Body of pancreas (tissue), 4 donors: Measurements from ENCODE around the gene RNGTT. TPM values are rescaled to one million over a fixed set of nuclear protein-coding genes. Genes with fewer than 3 reads are reported as not detected.

Experiments used
- ATAC-seq: fragments of 150-250 bp; one replicate; pipeline ENCODE4 v1.9.1; 2016
- DNase-seq, 4 donors: peaks; one replicate each; pipeline ENCODE4 v3.0.0-alpha.2; 2019
- H3K27ac ChIP-seq, 4 donors: fragments of 200-600 bp; sonication (generic); 1 replicate in 3 of 4; 2 replicates in 1 of 4; pipeline versions ENCODE4 v1.5.1 to v1.6.1; 2016 to 2019; ENCODE audit warnings: mild to moderate bottlenecking in 1 of 4, mixed read lengths in 1 of 4, moderate library complexity in 1 of 4
- H3K27me3 ChIP-seq, 2 donors: fragments of 200-600 bp; sonication (generic); one replicate each; pipeline ENCODE4 v1.6.0; 2016; ENCODE audit warnings: mild to moderate bottlenecking in 1 of 2
- H3K36me3 ChIP-seq, 2 donors: fragments of 200-600 bp; sonication (generic); replicated peaks in 1 of 2; 2 replicates each; pipeline ENCODE4 v1.5.1; 2016; ENCODE audit warnings: low read depth in 2 of 2; ENCODE audit not compliant: insufficient read depth in 1 of 2
- H3K4me1 ChIP-seq: fragments of 200-600 bp; sonication (generic); one replicate; pipeline ENCODE4 v1.6.0; 2016
- H3K4me3 ChIP-seq, 2 donors: fragments of 200-600 bp; sonication (generic); 1 replicate in 1 of 2; 2 replicates in 1 of 2; pipeline ENCODE4 v1.5.1; 2016 to 2019
- H3K9me3 ChIP-seq, 3 donors: fragments of 200-600 bp; sonication (generic); 1 replicate in 2 of 3; 2 replicates in 1 of 3; pipeline ENCODE4 v1.5.1; 2016
- POLR2A ChIP-seq, 3 donors: fragments of 450-650 bp; IDR thresholded peaks; one replicate each; pipeline ENCODE4 v1.6.1; 2016; ENCODE audit warnings: antibody characterized with exemption in 3 of 3, mild to moderate bottlenecking in 2 of 3
- WGBS, 2 donors: methylation state at CpG; one replicate each; pipeline ENCODE4 v1.1.5; 2017; 5-methylcytosine and 5-hydroxymethylcytosine counted together
- intact Hi-C: fragments of 100-400 bp; cut with DNase I; formaldehyde crosslinking; loops from one replicate; pipeline ENCODE4 v1.15.1; 2023
- total RNA-seq, 2 donors: library from RNA; depleted of rRNA; stranded (reverse); fragments of >200 nt; gene quantifications; one replicate each; pipeline ENCODE4 v1.1.0, GENCODE V29; 2016
- TF ChIP-seq, protein P1 (sequence below), 7 experiments: fragments of 450-650 bp in 4 of 7; fragments of 200-600 bp in 3 of 7; sonication (generic) in 3 of 7; IDR thresholded peaks; one replicate each; pipeline ENCODE4 v1.5.1; 2016 to 2019; ENCODE audit warnings: antibody characterized with exemption in 7 of 7

RNGTT gene
- total RNA-seq, 2 donors from 2014 or later, result 9.9 to 15.2 TPM

- intact Hi-C loops, result no loop called here
- no peak for ATAC-seq
- no peaks in the 10 kb centered on the region for H3K4me1 ChIP-seq
- no peak for DNase-seq
- no peak overlapping the region for H3K27ac ChIP-seq
- 83 to 88% methylated on average over 4 of the region's 4 CpGs for WGBS, 2 donors
- TF ChIP-seq POLR2A (IDR thresholded peaks at IDR 0.05), result no peak
- TF ChIP-seq, protein P1, sequence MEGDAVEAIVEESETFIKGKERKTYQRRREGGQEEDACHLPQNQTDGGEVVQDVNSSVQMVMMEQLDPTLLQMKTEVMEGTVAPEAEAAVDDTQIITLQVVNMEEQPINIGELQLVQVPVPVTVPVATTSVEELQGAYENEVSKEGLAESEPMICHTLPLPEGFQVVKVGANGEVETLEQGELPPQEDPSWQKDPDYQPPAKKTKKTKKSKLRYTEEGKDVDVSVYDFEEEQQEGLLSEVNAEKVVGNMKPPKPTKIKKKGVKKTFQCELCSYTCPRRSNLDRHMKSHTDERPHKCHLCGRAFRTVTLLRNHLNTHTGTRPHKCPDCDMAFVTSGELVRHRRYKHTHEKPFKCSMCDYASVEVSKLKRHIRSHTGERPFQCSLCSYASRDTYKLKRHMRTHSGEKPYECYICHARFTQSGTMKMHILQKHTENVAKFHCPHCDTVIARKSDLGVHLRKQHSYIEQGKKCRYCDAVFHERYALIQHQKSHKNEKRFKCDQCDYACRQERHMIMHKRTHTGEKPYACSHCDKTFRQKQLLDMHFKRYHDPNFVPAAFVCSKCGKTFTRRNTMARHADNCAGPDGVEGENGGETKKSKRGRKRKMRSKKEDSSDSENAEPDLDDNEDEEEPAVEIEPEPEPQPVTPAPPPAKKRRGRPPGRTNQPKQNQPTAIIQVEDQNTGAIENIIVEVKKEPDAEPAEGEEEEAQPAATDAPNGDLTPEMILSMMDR (IDR thresholded peaks at IDR 0.05), result no peak
- no peaks in the 10 kb centered on the region for H3K36me3 ChIP-seq
- no peaks in the 10 kb centered on the region for H3K27me3 ChIP-seq
- no peaks in the 10 kb centered on the region for H3K9me3 ChIP-seq
- no peak overlapping the region for H3K4me3 ChIP-seq
Measured at GRCh38 chr6:88997327-88997726, 33.9 kb upstream of the RNGTT start.

GRCh38 chr6:88992741-88993552 lies 29.5 kb upstream of the RNGTT start:
- intact Hi-C loops, result no loop called here
- no peaks in the 10 kb centered on the region for H3K36me3 ChIP-seq

DNA sequence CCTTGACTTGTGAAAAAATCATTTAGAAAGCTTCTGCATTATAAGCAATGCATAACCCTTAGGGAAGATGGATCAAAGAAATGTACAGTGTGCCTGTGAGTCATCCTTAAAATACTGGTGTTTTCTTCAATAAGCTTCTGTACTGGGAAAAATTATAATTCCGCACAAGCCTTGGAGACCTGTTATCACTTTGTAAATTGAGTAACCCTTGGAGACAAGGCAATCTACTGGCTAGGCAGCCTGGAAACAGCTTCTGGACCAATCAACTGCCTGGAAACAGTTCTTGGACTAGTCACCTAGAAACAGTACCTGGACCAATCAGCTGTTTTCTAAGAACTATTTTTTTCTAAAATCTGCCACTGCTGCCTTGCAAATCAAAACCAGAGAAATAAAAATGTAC lies 25.8 kb upstream of the RNGTT start:
- H3K4me1 ChIP-seq, result peaks cover 7% of the 10 kb centered on the region
- no peaks in the 10 kb centered on the region for H3K27me3 ChIP-seq
- H3K4me3 ChIP-seq, result no peak overlapping the region
- H3K36me3 ChIP-seq, result no peaks in the 10 kb centered on the region
- no peaks in the 10 kb centered on the region for H3K9me3 ChIP-seq
- intact Hi-C loops, result loop anchor here (10.0 kb wide), 1 partner anchor 626 kb away; no protein-coding TSS in a partner anchor
- DNase-seq, result peak; percentile 43 to 83 (median 60)
- WGBS, 2 donors, result 8 to 36% methylated on average over 1 of the region's 1 CpG
- H3K27ac ChIP-seq, result peak overlapping the region in 2 of 4 donors; percentile 15 to 34
- ATAC-seq, result peak; percentile 96
- TF ChIP-seq, protein P1 (IDR thresholded peaks at IDR 0.05), result no peak
- no peak for TF ChIP-seq POLR2A (IDR thresholded peaks at IDR 0.05)

More at GRCh38 chr6:88992741-88993552, 29.5 kb upstream of the RNGTT start:
- DNase-seq (no peak), ATAC-seq (no peak)
- Histone ChIP-seq H3K27ac (no peak overlapping the region), H3K4me1 (no peaks in the 10 kb centered on the region), H3K27me3 (no peaks in the 10 kb centered on the region), H3K9me3 (no peaks in the 10 kb centered on the region), H3K4me3 (no peak overlapping the region)
- TF ChIP-seq, protein P1 (IDR thresholded peaks at IDR 0.05), result no peak
- no peak for TF ChIP-seq POLR2A (IDR thresholded peaks at IDR 0.05)
- 91 to 100% methylated on average over 1 of the region's 1 CpG for WGBS, 2 donors

GRCh38 chr6:88987922-88988321 lies 24.5 kb upstream of the RNGTT start:
- intact Hi-C loops, result loop anchor here (10.0 kb wide), 1 partner anchor 627 kb away; no protein-coding TSS in a partner anchor
- no peak overlapping the region for H3K27ac ChIP-seq
- H3K4me1 ChIP-seq, result peaks cover 12% of the 10 kb centered on the region
- 47 to 58% methylated on average over 2 of the region's 2 CpGs for WGBS, 2 donors
- ATAC-seq (no peak), DNase-seq (no peak)
- H3K9me3 ChIP-seq, result no peaks in the 10 kb centered on the region
- no peak overlapping the region for H3K4me3 ChIP-seq
- no peaks in the 10 kb centered on the region for H3K27me3 ChIP-seq
- no peaks in the 10 kb centered on the region for H3K36me3 ChIP-seq
- TF ChIP-seq POLR2A (IDR thresholded peaks at IDR 0.05), result no peak
- TF ChIP-seq, protein P1 (IDR thresholded peaks at IDR 0.05), result no peak
